ENCODE measurements around the gene GRIFIN.

- no peak for TF ChIP-seq CTCF (conservative IDR thresholded peaks at IDR 0.05; ENCODE audit: low read length)
- no peak for TF ChIP-seq EZH2phosphoT487 (IDR thresholded peaks at IDR 0.05; ENCODE audit: borderline replicate concordance, low read depth, low read length)
Measured at GRCh38 chr7:2487586-2488271, 11.5 kb upstream of the GRIFIN start.
